Fibroblast of the aortic adventitia (primary cell): ENCODE data around the gene GON4L. TPM values are rescaled to one million over a fixed set of nuclear protein-coding genes. Genes with fewer than 3 reads are reported as not detected.

Source experiments
- DNase-seq: peaks from one replicate; pipeline ENCODE4 v3.0.0-alpha.2; 2010; ENCODE audit warnings: low read depth
- H3K4me3 ChIP-seq: 2 replicates; pipeline ENCODE4 v1.5.1; 2011; ENCODE audit warnings: low read depth, mild to moderate bottlenecking, control low read depth, low read length, moderate library complexity
- total RNA-seq: library from RNA; depleted of rRNA; stranded (reverse); fragments of >200 nt; gene quantifications from 2 replicates; pipeline ENCODE4 v1.2.3, GENCODE V29; 2012; ENCODE audit warnings: low replicate concordance
- TF ChIP-seq, protein P1 (sequence below): IDR thresholded peaks from 2 replicates; pipeline ENCODE4 v1.5.1; 2011; ENCODE audit warnings: mild to moderate bottlenecking, low read length, control low read depth, inconsistent platforms; ENCODE audit not compliant: insufficient read depth

The GON4L gene
- total RNA-seq, 1 donor: 39.9 TPM

DNA sequence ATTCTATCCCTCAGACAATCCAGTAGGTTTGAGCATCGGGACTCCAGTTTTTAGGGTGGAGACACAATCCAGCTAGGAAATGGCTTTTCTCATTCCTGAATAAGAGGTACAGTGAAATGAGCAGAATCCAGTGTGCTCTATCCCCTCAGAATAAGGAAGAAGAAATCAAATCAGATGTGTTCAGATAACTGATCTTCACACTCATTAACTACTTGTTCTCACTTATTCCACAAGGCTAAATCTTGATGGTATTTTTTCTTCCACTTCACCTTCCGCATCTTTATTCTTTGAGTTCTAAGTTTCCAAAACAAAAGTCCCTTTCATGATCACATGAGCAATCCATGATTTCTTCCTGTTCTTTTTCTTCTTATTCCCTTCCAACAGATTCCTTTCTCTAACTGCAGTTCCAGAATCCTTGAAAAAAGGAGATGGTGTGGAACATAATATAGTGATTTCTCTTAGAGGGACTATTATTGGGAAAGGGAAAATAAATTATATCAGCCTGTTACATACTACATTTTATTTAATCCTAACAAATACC is 4.0 kb upstream of the GON4L start:
- H3K4me3 ChIP-seq: peak overlapping the region; percentile 69
- TF ChIP-seq, protein P1, sequence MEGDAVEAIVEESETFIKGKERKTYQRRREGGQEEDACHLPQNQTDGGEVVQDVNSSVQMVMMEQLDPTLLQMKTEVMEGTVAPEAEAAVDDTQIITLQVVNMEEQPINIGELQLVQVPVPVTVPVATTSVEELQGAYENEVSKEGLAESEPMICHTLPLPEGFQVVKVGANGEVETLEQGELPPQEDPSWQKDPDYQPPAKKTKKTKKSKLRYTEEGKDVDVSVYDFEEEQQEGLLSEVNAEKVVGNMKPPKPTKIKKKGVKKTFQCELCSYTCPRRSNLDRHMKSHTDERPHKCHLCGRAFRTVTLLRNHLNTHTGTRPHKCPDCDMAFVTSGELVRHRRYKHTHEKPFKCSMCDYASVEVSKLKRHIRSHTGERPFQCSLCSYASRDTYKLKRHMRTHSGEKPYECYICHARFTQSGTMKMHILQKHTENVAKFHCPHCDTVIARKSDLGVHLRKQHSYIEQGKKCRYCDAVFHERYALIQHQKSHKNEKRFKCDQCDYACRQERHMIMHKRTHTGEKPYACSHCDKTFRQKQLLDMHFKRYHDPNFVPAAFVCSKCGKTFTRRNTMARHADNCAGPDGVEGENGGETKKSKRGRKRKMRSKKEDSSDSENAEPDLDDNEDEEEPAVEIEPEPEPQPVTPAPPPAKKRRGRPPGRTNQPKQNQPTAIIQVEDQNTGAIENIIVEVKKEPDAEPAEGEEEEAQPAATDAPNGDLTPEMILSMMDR: no peak
- peak; percentile 38 for DNase-seq

- TF ChIP-seq, protein P1: no peak
- DNase-seq: peak; percentile 89
- H3K4me3 ChIP-seq: peak overlapping the region; percentile 69
Measured at GRCh38 chr1:155859881-155860871, 3.2 kb upstream of the GON4L start.

DNA sequence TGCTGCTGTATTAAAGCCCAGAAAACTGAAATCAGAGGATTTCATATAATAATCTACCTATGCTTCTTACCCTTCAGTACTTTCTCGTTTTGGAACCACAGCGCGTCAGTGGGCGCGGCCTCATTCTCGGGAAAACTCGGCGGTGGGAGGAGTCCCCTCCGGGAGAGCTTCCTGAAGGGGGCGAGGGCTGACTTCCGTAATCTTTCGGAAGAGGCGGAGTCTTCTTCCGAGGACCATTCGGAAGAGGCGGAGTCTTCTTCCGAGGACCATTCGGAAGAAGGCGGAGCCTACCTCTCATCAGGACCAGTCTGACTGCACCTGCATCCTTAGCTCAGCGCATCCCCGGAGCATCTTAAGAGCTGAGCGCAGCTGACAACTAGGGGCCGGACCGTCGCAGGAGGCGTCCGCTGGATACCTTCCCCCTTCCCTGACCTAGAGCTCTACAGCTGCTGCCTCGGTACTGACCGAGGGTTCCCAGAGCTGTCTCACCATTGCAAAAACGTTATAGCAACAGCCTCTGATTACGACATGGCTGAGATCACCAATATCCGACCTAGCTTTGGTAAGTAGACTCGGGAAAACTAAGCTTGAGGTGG is 2.3 kb upstream of the GON4L start, which contains the start of gene SYT11:
SYT11 (plus strand) TSS at position 334 of the 596 bp plus-strand sequence; CDS start at position 529, 195 bp downstream.
- TF ChIP-seq, protein P1: no peak
- peak within 1 kb of the TSS; percentile 70 for H3K4me3 ChIP-seq
- DNase-seq: peak; percentile 95

DNA sequence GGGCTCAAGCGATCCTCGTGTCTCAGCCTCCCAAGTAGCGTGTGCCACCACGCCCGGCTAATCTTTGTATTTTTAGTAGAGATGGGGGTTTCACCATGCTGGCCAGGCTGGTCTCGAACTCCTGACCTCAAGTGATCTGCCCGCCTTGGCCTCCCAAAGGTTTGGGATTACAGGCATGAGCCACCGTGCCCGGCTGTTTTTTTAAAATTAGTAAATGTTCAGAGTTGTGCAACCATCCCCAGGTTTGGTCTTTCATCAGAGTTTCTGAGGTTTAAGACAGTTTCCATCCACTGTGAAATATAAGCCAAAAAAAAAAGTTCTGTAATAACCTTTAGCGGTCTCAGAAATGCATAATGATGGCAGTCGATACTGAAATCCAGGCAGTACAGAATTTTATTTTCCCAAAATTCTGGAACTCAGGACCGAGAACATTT is 1.8 kb upstream of the GON4L start:
- H3K4me3 ChIP-seq: peak overlapping the region; percentile 70
- TF ChIP-seq, protein P1: no peak
- no peak for DNase-seq

- no peak for DNase-seq
- peak overlapping the region; percentile 93 for H3K4me3 ChIP-seq
- TF ChIP-seq, protein P1: no peak
Measured at GRCh38 chr1:155856257-155856974, 598 bp downstream of the GON4L start.

DNA sequence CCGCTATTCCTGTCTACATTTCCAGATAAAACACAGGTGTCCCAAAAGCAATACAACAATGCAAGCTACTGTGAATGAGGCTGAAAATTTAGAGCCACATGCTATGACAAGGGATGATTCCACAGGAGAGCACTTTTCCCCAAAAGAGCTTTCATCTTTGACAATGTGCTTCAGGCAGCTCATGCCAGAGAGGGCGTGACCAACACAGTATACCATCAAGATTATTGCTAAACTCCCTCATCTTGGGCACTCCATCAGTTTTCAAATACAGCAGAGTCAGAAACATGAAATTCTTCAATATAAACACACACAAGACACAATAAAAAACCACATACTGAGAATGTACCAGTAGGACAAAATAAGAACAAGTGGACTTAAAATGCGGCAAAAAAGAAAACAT is 6.7 kb downstream of the GON4L start:
- no peak for DNase-seq
- TF ChIP-seq, protein P1: no peak
- H3K4me3 ChIP-seq: no peak overlapping the region
